ENCODE data around the gene TTC9. TPM values are rescaled to one million over a fixed set of nuclear protein-coding genes. Genes with fewer than 3 reads are reported as not detected.

The TTC9 gene
- total RNA-seq, 1 experiment from 2014 or later, result 4.8 TPM

Other genes with a start within 250 kb of the TTC9 start
- 8.0 and 22.4 TPM in 2 replicates for gene SYNJ2BP, start 224.8 kb upstream of the TTC9 start, total RNA-seq (2014; rRNA removed; shearing (Covaris generic); ENCODE audit: low replicate concordance)
- gene ADAM21, start 189.7 kb upstream of the TTC9 start, total RNA-seq (2014; rRNA removed; shearing (Covaris generic); ENCODE audit: low replicate concordance), result not detected in 2 replicates
- 1.0 TPM in 1 of 2 replicates, not detected in the other for gene ADAM20, start 106.9 kb upstream of the TTC9 start, total RNA-seq (2014; rRNA removed; shearing (Covaris generic); ENCODE audit: low replicate concordance)
- 25.8 and 38.1 TPM in 2 replicates for gene MED6, start 41.3 kb upstream of the TTC9 start, total RNA-seq (2014; rRNA removed; shearing (Covaris generic); ENCODE audit: low replicate concordance)
- gene MAP3K9, start 167.6 kb downstream of the TTC9 start, total RNA-seq (2014; rRNA removed; shearing (Covaris generic); ENCODE audit: low replicate concordance), result 3.5 and 7.2 TPM in 2 replicates

Data from Caki2 (cell line).